ENCODE data around the gene PDE1C.
"Not testable (repeated sequence)": the region's sequence is repeated elsewhere in the genome, so short reads cannot be mapped to it uniquely, and the experiment has no call there.

Gene PDE1C

GRCh38 chr7:31851119-31851518 lies 219.1 kb downstream of the PDE1C start:
- H3K4me3 ChIP-seq (ENCODE audit: low read depth, low read length) = no peak overlapping the region
- no peak for DNase-seq (ENCODE audit: low read depth)
- no peak for TF ChIP-seq CTCF (IDR thresholded peaks at IDR 0.05; ENCODE audit: low read depth, low read length, missing control alignments)

- DNase-seq (ENCODE audit: low read depth) = no peak
- H3K4me3 ChIP-seq (ENCODE audit: low read depth, low read length) = no peak overlapping the region
- no peak for TF ChIP-seq CTCF (IDR thresholded peaks at IDR 0.05; ENCODE audit: low read depth, low read length, missing control alignments)
These were observed 219.6 kb downstream of the PDE1C start for GRCh38 chr7:31850601-31851000.

DNA sequence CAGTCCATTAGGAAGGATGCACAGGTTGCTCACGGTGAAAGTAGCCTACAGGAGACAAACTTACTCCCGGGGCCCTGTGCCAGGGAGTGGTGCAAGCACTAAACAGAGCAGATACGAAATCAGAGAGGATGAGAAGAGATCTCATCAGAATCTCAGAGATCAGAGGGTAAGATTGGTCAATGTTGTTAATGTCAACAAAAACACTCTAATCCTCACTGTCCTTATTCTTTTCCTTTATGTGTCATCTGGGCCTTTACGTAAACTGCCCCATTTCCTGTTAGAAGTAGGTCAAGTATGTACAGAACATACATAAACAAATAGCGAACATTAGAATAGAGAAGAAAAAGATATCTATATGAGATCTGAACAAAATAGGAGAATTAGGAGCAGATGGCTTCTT lies 220.1 kb downstream of the PDE1C start:
- TF ChIP-seq CTCF (IDR thresholded peaks at IDR 0.05; ENCODE audit: low read depth, low read length, missing control alignments) = no peak
- no peak for DNase-seq (ENCODE audit: low read depth)
- no peak overlapping the region for H3K4me3 ChIP-seq (ENCODE audit: low read depth, low read length)

DNA sequence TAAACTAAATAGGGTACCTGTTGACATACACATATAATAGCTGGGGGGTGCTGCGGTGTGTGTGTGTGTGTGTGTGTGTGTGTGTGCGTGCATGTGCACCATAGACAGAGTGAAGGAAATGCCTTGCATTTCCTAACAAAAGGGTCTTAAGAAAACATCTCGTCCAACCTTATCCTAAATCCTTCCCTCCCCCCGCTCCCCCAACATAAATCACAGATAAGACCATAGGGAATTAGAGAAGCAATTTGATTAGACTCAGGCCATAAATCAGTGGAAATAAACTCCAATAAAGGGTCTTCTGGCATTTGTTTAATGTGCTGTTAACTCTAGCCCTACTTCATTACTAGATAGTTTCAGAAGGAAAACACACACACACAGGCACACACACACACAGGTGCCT lies 234.7 kb downstream of the PDE1C start:
- DNase-seq (ENCODE audit: low read depth) = no peak
- no peak for TF ChIP-seq CTCF (IDR thresholded peaks at IDR 0.05; ENCODE audit: low read depth, low read length, missing control alignments)
- H3K4me3 ChIP-seq (ENCODE audit: low read depth, low read length) = no peak overlapping the region

DNA sequence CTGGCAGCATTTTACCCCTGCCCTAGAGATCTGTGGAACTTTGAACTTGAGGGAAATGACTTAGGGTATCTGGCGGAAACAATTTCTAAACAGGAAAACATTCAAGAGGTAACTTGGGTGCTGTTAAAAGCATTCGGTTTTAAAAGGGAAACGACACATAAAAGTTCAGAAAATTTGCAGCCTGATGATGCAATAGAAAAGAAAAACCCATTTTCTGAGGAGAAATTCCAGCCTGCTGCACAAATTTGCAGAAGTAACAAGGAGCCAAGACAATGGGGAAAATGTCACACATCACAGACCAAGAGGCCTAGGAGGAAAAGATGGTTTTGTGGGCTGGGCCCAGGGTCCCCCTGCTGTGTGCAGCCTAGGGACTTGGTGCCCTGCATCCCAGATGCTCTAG lies 236.6 kb downstream of the PDE1C start:
- H3K4me3 ChIP-seq (ENCODE audit: low read depth, low read length); DNase-seq (ENCODE audit: low read depth): not testable (repeated sequence)

- TF ChIP-seq CTCF (IDR thresholded peaks at IDR 0.05; ENCODE audit: low read depth, low read length, missing control alignments) = no peak
- no peak for DNase-seq (ENCODE audit: low read depth)
- no peak overlapping the region for H3K4me3 ChIP-seq (ENCODE audit: low read depth, low read length)
These were observed 241.7 kb downstream of the PDE1C start for GRCh38 chr7:31828520-31828919.

DNA sequence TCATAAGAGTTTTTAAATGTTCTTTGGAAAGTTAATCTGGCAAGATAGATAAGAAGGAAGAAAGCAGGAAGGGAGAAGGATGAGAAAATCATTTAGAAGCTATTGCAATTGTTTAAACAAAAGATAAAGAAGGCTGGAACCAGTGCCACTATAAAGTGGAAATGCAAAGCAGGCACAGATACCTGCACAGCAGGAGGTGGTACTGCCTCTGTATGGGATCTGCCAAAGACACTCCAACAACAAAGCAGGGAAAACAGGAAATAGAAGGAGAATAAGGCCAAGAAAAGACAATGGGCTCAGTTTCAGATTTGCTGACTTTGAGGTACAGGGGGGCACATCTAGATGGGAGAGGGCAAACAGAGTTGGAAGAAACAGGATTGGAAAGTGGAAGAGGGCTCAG lies 244.6 kb downstream of the PDE1C start:
- DNase-seq (ENCODE audit: low read depth) = no peak
- TF ChIP-seq CTCF (IDR thresholded peaks at IDR 0.05; ENCODE audit: low read depth, low read length, missing control alignments) = no peak
- no peak overlapping the region for H3K4me3 ChIP-seq (ENCODE audit: low read depth, low read length)

- no peak for DNase-seq (ENCODE audit: low read depth)
- TF ChIP-seq CTCF (IDR thresholded peaks at IDR 0.05; ENCODE audit: low read depth, low read length, missing control alignments) = no peak
- no peak overlapping the region for H3K4me3 ChIP-seq (ENCODE audit: low read depth, low read length)
These were observed 251.2 kb downstream of the PDE1C start for GRCh38 chr7:31819031-31819430.
